Uterus (tissue), 2 donors: Measurements from ENCODE around the gene LINGO1.

Source experiments
- POLR2A ChIP-seq, 2 donors: fragments of 450-650 bp; IDR thresholded peaks; one replicate each; pipeline ENCODE4 v1.6.1; 2016; ENCODE audit warnings: antibody characterized with exemption in 2 of 2, mild to moderate bottlenecking in 1 of 2, moderate library complexity in 1 of 2
- TF ChIP-seq, protein P1 (sequence below), 4 experiments: fragments of 200-600 bp in 2 of 4; fragments of 450-650 bp in 2 of 4; sonication (generic) in 2 of 4; IDR thresholded peaks; one replicate each; pipeline ENCODE4 v1.5.1; 2016 to 2019; ENCODE audit warnings: antibody characterized with exemption in 4 of 4, mild to moderate bottlenecking in 2 of 4, moderate library complexity in 1 of 4

DNA sequence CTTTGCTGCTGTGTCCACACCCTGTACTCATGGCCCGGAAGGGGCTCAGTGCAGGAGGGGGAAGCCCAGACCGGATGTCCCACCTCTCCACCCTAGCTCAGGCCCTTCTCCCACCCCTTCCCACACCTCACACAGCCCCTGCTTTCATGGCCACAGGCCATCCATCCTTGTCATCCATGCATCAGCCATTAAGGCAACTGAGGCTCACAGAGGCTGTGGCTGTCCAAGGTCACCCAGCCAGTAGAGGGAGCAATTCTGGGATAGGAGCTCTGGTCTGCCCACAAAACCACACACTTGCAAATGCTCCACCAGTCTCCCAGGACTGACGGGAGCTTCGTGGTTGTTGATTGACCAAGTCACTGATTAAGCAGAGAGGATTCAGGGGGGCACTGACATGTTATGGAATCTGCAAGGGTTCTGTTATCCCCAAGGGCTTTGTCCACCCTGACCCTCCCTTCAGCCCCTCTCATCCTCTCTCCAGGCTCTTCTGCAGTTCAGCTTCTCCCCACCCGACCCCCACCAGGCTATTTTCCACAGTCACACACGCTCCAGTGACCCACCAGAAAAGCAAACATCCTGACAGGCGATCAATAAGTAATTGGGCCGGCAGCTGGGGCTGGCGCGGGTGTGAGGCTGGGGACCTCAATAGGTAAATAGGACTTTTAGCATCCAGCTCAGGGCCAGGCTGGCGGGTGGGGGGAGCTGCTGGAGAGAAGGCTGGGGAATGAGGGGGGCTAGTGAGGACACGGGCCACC, 15.1 kb downstream of the LINGO1 start:
- TF ChIP-seq, protein P1, sequence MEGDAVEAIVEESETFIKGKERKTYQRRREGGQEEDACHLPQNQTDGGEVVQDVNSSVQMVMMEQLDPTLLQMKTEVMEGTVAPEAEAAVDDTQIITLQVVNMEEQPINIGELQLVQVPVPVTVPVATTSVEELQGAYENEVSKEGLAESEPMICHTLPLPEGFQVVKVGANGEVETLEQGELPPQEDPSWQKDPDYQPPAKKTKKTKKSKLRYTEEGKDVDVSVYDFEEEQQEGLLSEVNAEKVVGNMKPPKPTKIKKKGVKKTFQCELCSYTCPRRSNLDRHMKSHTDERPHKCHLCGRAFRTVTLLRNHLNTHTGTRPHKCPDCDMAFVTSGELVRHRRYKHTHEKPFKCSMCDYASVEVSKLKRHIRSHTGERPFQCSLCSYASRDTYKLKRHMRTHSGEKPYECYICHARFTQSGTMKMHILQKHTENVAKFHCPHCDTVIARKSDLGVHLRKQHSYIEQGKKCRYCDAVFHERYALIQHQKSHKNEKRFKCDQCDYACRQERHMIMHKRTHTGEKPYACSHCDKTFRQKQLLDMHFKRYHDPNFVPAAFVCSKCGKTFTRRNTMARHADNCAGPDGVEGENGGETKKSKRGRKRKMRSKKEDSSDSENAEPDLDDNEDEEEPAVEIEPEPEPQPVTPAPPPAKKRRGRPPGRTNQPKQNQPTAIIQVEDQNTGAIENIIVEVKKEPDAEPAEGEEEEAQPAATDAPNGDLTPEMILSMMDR (IDR thresholded peaks at IDR 0.05), result no peak
- no peak for TF ChIP-seq POLR2A (IDR thresholded peaks at IDR 0.05)
